GM12864 (cell line): ENCODE measurements around the gene CERS1.

Experiments used
- DNase-seq: peaks from one replicate; pipeline ENCODE4 v3.0.0-alpha.2; 2011; ENCODE audit warnings: low read depth
- H3K4me3 ChIP-seq: 2 replicates; pipeline ENCODE4 v1.5.1; 2011; ENCODE audit warnings: mild to moderate bottlenecking, low read depth, low read length, control low read depth
- CTCF ChIP-seq: IDR thresholded peaks from 2 replicates; pipeline ENCODE4 v1.5.1; 2011; ENCODE audit warnings: low read depth, mild to moderate bottlenecking, moderate library complexity, low read length, control low read depth, inconsistent platforms; ENCODE audit errors: missing control alignments

The CERS1 gene

GRCh38 chr19:18889949-18890745 lies 5.8 kb downstream of the CERS1 start:
- DNase-seq, result no peak
- no peak overlapping the region for H3K4me3 ChIP-seq
- no peak for TF ChIP-seq CTCF

GRCh38 chr19:18886972-18887371 lies 9.0 kb downstream of the CERS1 start:
- no peak overlapping the region for H3K4me3 ChIP-seq
- no peak for TF ChIP-seq CTCF
- DNase-seq, result no peak

DNA sequence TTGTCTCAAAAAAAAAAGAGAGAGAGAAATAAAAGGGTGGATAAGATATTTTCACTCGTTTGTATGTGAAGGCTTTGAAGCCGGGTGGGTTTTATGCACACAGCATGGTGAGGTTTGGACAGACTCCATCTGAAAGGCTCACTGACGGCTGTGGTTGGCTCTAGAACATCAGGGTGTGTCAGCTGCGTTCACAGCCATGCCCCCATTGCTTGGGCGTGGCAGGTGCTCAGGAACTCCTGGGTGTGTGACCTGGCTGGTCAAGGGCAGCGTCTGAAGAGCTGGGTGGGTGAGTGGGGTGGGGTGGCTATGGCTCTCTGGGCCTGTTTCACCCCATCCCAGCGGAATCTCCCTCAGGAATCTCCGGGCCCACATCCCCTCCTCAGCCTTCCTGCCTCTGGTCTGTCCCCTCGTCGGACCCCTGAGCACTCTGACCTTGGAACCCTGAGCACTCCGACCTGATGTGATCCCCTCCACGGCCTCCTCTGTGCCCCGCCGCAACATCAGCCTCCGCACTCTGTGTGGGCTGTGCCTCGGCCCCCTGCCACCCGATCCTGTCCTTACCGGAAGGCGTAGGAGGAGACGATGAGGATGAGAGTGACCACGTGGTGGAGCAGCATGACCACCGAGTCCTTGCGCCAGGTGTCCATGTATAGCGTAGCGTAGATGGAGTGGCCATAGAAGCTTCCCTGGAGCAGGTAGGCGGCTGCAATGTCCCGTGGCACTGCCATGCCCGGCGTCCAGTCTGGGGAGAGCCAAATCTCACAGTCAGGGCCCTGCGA lies 12.2 kb downstream of the CERS1 start:
- H3K4me3 ChIP-seq, result no peak overlapping the region
- DNase-seq, result no peak
- TF ChIP-seq CTCF, result no peak

- no peak for DNase-seq
- H3K4me3 ChIP-seq, result no peak overlapping the region
- TF ChIP-seq CTCF, result no peak
These were observed 14.5 kb downstream of the CERS1 start for GRCh38 chr19:18881491-18881890.

DNA sequence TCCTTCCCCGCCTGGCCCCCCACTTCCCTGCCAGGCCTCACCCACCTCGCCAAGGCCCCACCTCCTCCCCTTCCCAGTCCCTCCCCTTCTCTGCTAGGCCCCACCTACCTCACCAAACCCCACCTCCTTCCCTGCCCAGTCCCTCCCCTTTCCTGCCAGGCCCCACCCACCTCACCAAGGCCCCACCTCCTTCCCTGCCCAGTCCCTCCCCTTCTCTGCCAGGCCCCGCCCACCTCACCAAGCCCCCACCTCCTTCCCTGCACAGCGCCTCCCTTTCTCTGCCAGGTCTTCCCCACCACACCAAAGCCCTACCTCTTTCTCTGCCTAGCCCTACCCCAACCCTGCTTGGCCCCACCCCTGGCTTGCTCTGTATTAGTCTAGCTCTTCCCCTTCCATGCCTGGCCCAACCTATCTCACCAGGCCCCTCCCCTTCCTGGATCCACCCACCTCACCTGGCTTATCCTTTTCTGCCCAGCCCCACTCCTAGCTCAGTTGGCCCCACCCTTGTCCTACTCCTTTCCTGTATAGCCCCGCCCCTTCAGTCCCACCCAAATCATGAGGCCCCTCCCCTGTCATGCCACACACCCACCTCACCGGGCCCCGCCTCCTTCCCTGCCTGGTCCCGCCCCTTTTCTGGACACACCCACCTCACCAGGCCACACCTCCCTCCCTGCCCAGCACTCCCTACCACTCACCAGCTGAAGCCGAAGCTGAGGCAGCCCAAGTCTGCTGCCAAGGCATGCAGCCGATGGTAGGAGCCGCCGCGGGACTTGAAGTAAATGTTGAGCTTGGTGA lies 16.2 kb downstream of the CERS1 start:
- no peak overlapping the region for H3K4me3 ChIP-seq
- TF ChIP-seq CTCF, result no peak
- DNase-seq, result no peak

DNA sequence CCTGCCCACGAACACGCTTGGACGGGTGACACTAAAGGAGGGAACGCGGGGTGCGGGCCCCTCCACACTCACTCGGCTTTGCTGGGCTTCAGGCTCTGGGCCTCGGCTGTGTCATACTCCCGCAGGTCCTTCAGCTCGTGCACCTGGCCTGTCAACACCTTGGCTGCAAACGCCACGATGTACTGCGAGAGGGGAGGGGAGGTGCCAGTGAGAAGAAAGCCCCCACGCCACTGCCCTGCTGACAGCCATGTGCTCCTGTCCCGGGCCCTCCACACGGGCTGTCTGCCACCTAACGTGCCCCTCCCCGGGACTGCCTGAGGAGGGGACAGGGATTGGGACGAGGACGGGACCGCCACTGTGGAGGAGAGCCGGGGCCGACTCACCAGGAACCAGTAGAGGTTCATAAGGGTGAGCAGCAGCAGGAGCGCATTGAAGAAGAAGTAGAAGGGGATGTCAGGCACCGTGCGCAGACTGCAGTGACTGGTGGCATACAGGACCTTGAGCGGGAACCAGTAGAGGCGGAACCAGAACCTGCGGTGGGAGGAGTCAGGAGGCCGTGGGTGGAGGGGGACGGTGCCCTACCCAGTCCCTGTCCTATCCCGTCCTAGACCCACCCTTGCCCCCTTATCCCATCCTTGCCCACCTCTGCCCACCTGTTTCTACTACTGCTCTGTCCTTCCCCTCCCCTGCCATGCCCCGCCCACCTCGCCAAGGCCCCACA lies 16.9 kb downstream of the CERS1 start:
- H3K4me3 ChIP-seq, result no peak overlapping the region
- no peak for TF ChIP-seq CTCF
- DNase-seq, result no peak
